Activated CD8-positive, alpha-beta memory T cell treated with anti-CD3 and anti-CD28 coated beads for 1 hour (primary cell): ENCODE measurements around the gene CROCC2.

Experiments used
- DNase-seq, 2 donors: peaks; one replicate each; pipeline ENCODE4 v3.0.0-alpha.2; 2020; ENCODE audit warnings: low read depth in 1 of 2; ENCODE audit errors: extremely low read depth in 1 of 2

The CROCC2 gene

GRCh38 chr2:240932001-240932723 lies 26.0 kb downstream of the CROCC2 start:
- no peak for DNase-seq

- DNase-seq = no peak
These were observed 26.6 kb downstream of the CROCC2 start for GRCh38 chr2:240932724-240933047.

GRCh38 chr2:240933048-240933965 lies 27.2 kb downstream of the CROCC2 start:
- no peak for DNase-seq

- DNase-seq = no peak
These were observed 28.0 kb downstream of the CROCC2 start for GRCh38 chr2:240933966-240934700.

GRCh38 chr2:240934701-240935102 lies 28.6 kb downstream of the CROCC2 start:
- no peak for DNase-seq

GRCh38 chr2:240935103-240935876 lies 29.2 kb downstream of the CROCC2 start:
- DNase-seq = no peak

- DNase-seq = no peak
These were observed 30.0 kb downstream of the CROCC2 start for GRCh38 chr2:240936106-240936505.

- no peak for DNase-seq
These were observed 39.9 kb downstream of the CROCC2 start for GRCh38 chr2:240946046-240946445.

- DNase-seq = no peak
These were observed 40.5 kb downstream of the CROCC2 start for GRCh38 chr2:240946654-240947053.

GRCh38 chr2:240947176-240947575 lies 41.0 kb downstream of the CROCC2 start:
- DNase-seq = no peak

GRCh38 chr2:240947607-240948006 lies 41.5 kb downstream of the CROCC2 start:
- DNase-seq = no peak

GRCh38 chr2:240948086-240948485 lies 42.0 kb downstream of the CROCC2 start:
- no peak for DNase-seq

GRCh38 chr2:240948905-240949790 lies 43.0 kb downstream of the CROCC2 start:
- DNase-seq = no peak

GRCh38 chr2:240949791-240950705 lies 43.9 kb downstream of the CROCC2 start:
- DNase-seq = no peak

- no peak for DNase-seq
These were observed 45.0 kb downstream of the CROCC2 start for GRCh38 chr2:240951045-240951594.

- DNase-seq = no peak
These were observed 46.5 kb downstream of the CROCC2 start for GRCh38 chr2:240952496-240953246.
